GM18526 (cell line): Measurements from ENCODE around the gene PLS1.

Experiments used
- POLR2A ChIP-seq: IDR thresholded peaks from 3 replicates; pipeline ENCODE4 v1.6.1; 2011; ENCODE audit not compliant: insufficient read length; ENCODE audit errors: extremely low read depth

PLS1 gene

GRCh38 chr3:142588703-142589102, 7.5 kb upstream of the PLS1 start:
- TF ChIP-seq POLR2A: no peak

GRCh38 chr3:142595141-142595540, 1.1 kb upstream of the PLS1 start:
- no peak for TF ChIP-seq POLR2A

- no peak for TF ChIP-seq POLR2A
These were observed 627 bp upstream of the PLS1 start for GRCh38 chr3:142595581-142595950.

- TF ChIP-seq POLR2A: no peak
These were observed 514 bp downstream of the PLS1 start for GRCh38 chr3:142596726-142597088.

GRCh38 chr3:142597906-142598305, 1.7 kb downstream of the PLS1 start:
- TF ChIP-seq POLR2A: no peak

GRCh38 chr3:142601713-142602112, 5.5 kb downstream of the PLS1 start:
- no peak for TF ChIP-seq POLR2A

GRCh38 chr3:142602619-142603385, 6.6 kb downstream of the PLS1 start:
- no peak for TF ChIP-seq POLR2A

GRCh38 chr3:142604940-142605339, 8.7 kb downstream of the PLS1 start:
- no peak for TF ChIP-seq POLR2A

- no peak for TF ChIP-seq POLR2A
These were observed 12.4 kb downstream of the PLS1 start for GRCh38 chr3:142608631-142609030.

- TF ChIP-seq POLR2A: no peak
These were observed 12.9 kb downstream of the PLS1 start for GRCh38 chr3:142609136-142609535.

GRCh38 chr3:142611206-142611605, 15.0 kb downstream of the PLS1 start:
- no peak for TF ChIP-seq POLR2A

- TF ChIP-seq POLR2A: no peak
These were observed 17.3 kb downstream of the PLS1 start for GRCh38 chr3:142613491-142613890.

GRCh38 chr3:142614059-142614626, 17.9 kb downstream of the PLS1 start:
- TF ChIP-seq POLR2A: no peak

- no peak for TF ChIP-seq POLR2A
These were observed 19.0 kb downstream of the PLS1 start for GRCh38 chr3:142615171-142615570.

GRCh38 chr3:142618917-142619461, 22.8 kb downstream of the PLS1 start:
- TF ChIP-seq POLR2A: no peak

- TF ChIP-seq POLR2A: no peak
These were observed 26.2 kb downstream of the PLS1 start for GRCh38 chr3:142622405-142622804.

GRCh38 chr3:142623194-142623593, 27.0 kb downstream of the PLS1 start:
- no peak for TF ChIP-seq POLR2A
